ENCODE results near the gene ERBB4.

GRCh38 chr2:211591426-211591825 is 947.2 kb downstream of the ERBB4 start:
- TF ChIP-seq, protein P1, sequence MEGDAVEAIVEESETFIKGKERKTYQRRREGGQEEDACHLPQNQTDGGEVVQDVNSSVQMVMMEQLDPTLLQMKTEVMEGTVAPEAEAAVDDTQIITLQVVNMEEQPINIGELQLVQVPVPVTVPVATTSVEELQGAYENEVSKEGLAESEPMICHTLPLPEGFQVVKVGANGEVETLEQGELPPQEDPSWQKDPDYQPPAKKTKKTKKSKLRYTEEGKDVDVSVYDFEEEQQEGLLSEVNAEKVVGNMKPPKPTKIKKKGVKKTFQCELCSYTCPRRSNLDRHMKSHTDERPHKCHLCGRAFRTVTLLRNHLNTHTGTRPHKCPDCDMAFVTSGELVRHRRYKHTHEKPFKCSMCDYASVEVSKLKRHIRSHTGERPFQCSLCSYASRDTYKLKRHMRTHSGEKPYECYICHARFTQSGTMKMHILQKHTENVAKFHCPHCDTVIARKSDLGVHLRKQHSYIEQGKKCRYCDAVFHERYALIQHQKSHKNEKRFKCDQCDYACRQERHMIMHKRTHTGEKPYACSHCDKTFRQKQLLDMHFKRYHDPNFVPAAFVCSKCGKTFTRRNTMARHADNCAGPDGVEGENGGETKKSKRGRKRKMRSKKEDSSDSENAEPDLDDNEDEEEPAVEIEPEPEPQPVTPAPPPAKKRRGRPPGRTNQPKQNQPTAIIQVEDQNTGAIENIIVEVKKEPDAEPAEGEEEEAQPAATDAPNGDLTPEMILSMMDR (IDR thresholded peaks at IDR 0.05), result no peak
- TF ChIP-seq POLR2AphosphoS5 (IDR thresholded peaks at IDR 0.05), result no peak
- no peak for TF ChIP-seq POLR2A (IDR thresholded peaks at IDR 0.05)

Data from transverse colon (tissue), 4 donors.